Spleen (tissue), 11 donors: ENCODE results near the gene MORN3. TPM values are rescaled to one million over a fixed set of nuclear protein-coding genes. Genes with fewer than 3 reads are reported as not detected.

Experiments
- DNase-seq: peaks from one replicate; pipeline ENCODE4 v3.0.0-alpha.2; 2020
- H3K27ac ChIP-seq, 8 donors: fragments of 200-600 bp; sonication (generic) in 7 of 8; 1 replicate in 4 of 8; 2 replicates in 4 of 8; pipeline versions ENCODE4 v1.5.0 to v1.8.0; 2016 to 2021; ENCODE audit warnings: inconsistent platforms in 4 of 8, mild to moderate bottlenecking in 4 of 8, moderate library complexity in 1 of 8
- H3K27me3 ChIP-seq, 7 donors: fragments of 200-600 bp; sonication (generic) in 6 of 7; replicated peaks in 1 of 7; 1 replicate in 4 of 7; 2 replicates in 3 of 7; pipeline versions ENCODE4 v1.5.0 to v1.8.0; 2016 to 2021; ENCODE audit warnings: inconsistent platforms in 3 of 7, mild to moderate bottlenecking in 1 of 7
- H3K36me3 ChIP-seq, 6 donors: fragments of 200-600 bp; sonication (generic) in 5 of 6; 1 replicate in 4 of 6; 2 replicates in 2 of 6; pipeline versions ENCODE4 v1.5.0 to v1.8.0; 2016 to 2021; ENCODE audit warnings: inconsistent platforms in 2 of 6
- H3K4me1 ChIP-seq, 6 donors: fragments of 200-600 bp; sonication (generic) in 5 of 6; 1 replicate in 3 of 6; 2 replicates in 3 of 6; pipeline versions ENCODE4 v1.5.0 to v1.8.0; 2016 to 2021; ENCODE audit warnings: inconsistent platforms in 3 of 6
- H3K4me3 ChIP-seq, 8 donors: fragments of 200-600 bp; sonication (generic) in 7 of 8; 1 replicate in 4 of 8; 2 replicates in 4 of 8; pipeline versions ENCODE4 v1.5.0 to v1.8.0; 2016 to 2021; ENCODE audit warnings: inconsistent platforms in 4 of 8, mild to moderate bottlenecking in 4 of 8, moderate library complexity in 2 of 8
- H3K9me3 ChIP-seq, 8 donors: fragments of 200-600 bp; sonication (generic) in 7 of 8; 1 replicate in 4 of 8; 2 replicates in 4 of 8; pipeline versions ENCODE4 v1.5.0 to v1.8.0; 2016 to 2021; ENCODE audit warnings: inconsistent platforms in 4 of 8
- POLR2A ChIP-seq, 3 donors: fragments of 450-650 bp; IDR thresholded peaks; one replicate each; pipeline ENCODE4 v1.5.1; 2017; ENCODE audit warnings: antibody characterized with exemption in 3 of 3, mild to moderate bottlenecking in 1 of 3
- POLR2AphosphoS5 ChIP-seq, 3 donors: sonication (generic); formaldehyde crosslinking; IDR thresholded peaks; one replicate each; pipeline ENCODE4 v1.5.1; 2017; ENCODE audit warnings: antibody characterized with exemption in 3 of 3
- WGBS, 5 donors: extraction: QIAGEN DNeasy Blood & Tissue Kit in 3 of 5; methylation state at CpG; one replicate each; pipeline versions ENCODE4 v1.1.5 to v1.1.7; 2013 to 2018; 5-methylcytosine and 5-hydroxymethylcytosine counted together
- intact Hi-C: fragments of 100-400 bp; cut with DNase I; formaldehyde crosslinking; loops from one replicate; pipeline ENCODE4 v1.15.0; 2023; ENCODE audit warnings: low total_unique reads
- polyA plus RNA-seq, 3 donors: library from polyadenylated mRNA; stranded (reverse); fragments of 200-250 nt; gene quantifications; one replicate each; pipeline ENCODE4 v1.2.1, GENCODE V29; 2013
- total RNA-seq, 7 donors: library from RNA; depleted of rRNA in 3 of 7; stranded (reverse); fragments of >200 nt in 3 of 7; fragmentation: NEBNext Ultra II Directional in 4 of 7; extraction: Animal tissue kit (Norgen Biotek cat#: 25700) in 4 of 7; gene quantifications; one replicate each; pipeline versions ENCODE4 v1.1.0 to v1.2.1, GENCODE V29; 2016 to 2021
- TF ChIP-seq, protein P1 (sequence below), 11 experiments: fragments of 200-600 bp in 7 of 11; fragments of 450-650 bp in 4 of 11; sonication (generic) in 4 of 11; IDR thresholded peaks in 8 of 11; conservative IDR thresholded peaks in 3 of 11; 1 replicate in 7 of 11; 2 replicates in 4 of 11; pipeline versions ENCODE4 v1.4.0 to v1.8.0; 2016 to 2021; ENCODE audit warnings: antibody characterized with exemption in 11 of 11, inconsistent platforms in 4 of 11, mild to moderate bottlenecking in 1 of 11
- donor health status: healthy with polysubstance abuse.
- donor health status: DM: no; HTN: no; CAD: no; lungs with moderate emphysema.
- donor health status: DM: no; HTN: no; CAD: no.
- donor health status: Bipolar disorder and iron deficiency.
- donor health status: healthy.
- donor health status: DM: no; HTN: no; CAD: no.
- donor health status: DM: yes; HTN: yes; CAD: no.

MORN3 gene
- total and polyA plus RNA-seq, 10 donors = 0.17 to 2.5 (median 1.0) TPM; not detected in 1

DNA sequence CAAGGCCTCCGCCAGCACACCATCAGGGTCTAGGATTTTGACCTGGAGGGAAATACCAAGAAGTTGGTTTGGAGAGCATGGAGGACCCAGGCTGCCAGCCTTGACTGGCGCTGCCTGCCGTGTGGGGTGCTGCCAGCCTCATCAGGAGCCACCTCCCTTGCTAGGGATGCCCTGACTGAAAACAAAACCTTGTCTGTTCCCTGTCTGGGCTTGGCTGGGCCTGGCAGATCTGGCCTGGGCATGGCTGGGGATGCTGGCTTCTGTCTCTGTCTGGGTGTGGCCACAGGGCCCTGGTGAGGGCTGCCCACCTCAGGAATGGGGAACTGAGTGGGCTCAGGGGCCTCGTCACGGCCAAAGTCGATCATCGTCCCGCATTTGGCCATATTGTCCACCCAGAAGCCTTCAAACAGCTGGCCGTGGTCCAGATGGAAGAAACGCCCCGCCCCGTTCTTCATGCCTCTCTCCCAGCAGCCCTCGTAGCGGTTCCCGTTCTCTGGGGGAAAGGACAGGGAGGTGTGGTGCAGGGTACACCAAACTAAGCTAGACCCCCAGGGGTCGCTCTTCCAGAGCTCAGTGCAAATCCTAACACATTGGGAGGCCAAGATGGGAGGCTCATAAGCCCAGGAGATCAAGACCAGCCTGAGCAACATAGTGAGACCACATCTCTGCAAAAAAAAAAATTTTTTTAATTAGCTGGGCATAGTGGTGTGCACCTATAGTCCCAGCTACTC lies 16.5 kb downstream of the MORN3 start:
- Histone ChIP-seq H3K27me3 (no peaks in the 10 kb centered on the region), H3K36me3 (peaks cover 0 to 14% (median 0%) of the 10 kb centered on the region in 6 donors), H3K4me1 (peaks cover 0 to 54% (median 14%) of the 10 kb centered on the region in 6 donors), H3K9me3 (no peaks in the 10 kb centered on the region), H3K4me3 (no peak overlapping the region), H3K27ac (no peak overlapping the region)
- 75 to 93% (median 83%) methylated on average over 11 to 16 of the region's 16 CpGs for WGBS, 5 donors
- TF ChIP-seq, protein P1, sequence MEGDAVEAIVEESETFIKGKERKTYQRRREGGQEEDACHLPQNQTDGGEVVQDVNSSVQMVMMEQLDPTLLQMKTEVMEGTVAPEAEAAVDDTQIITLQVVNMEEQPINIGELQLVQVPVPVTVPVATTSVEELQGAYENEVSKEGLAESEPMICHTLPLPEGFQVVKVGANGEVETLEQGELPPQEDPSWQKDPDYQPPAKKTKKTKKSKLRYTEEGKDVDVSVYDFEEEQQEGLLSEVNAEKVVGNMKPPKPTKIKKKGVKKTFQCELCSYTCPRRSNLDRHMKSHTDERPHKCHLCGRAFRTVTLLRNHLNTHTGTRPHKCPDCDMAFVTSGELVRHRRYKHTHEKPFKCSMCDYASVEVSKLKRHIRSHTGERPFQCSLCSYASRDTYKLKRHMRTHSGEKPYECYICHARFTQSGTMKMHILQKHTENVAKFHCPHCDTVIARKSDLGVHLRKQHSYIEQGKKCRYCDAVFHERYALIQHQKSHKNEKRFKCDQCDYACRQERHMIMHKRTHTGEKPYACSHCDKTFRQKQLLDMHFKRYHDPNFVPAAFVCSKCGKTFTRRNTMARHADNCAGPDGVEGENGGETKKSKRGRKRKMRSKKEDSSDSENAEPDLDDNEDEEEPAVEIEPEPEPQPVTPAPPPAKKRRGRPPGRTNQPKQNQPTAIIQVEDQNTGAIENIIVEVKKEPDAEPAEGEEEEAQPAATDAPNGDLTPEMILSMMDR (IDR thresholded peaks at IDR 0.05 in 8 of 11, conservative IDR thresholded peaks at IDR 0.05 in 3 of 11) = no peak
- TF ChIP-seq POLR2A (IDR thresholded peaks at IDR 0.05) (no peak), POLR2AphosphoS5 (IDR thresholded peaks at IDR 0.05) (peak in 1 of 3 donors; percentile 20)
- DNase-seq = no peak
- intact Hi-C loops = no loop called here

DNA sequence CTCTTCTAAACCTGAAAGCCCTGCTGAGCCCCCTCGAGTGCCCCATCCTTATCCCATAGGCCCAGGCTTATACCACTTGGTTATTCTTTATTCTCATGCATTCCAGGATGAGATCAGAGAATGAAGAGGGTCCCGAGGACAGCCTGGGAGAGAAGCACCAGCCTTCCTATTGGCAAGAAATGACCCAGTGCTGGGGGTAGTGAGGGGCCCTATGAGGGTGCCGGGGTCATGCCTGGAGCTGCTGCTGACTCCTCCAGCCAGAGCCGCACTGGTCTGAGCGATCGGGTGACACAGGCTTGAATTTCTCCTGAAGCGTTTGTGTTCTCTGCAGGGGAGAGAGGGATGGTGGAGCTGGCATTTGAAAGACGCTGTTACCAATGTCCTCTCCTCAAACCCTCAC lies 18.1 kb downstream of the MORN3 start:
- no peaks in the 10 kb centered on the region for H3K27me3 ChIP-seq
- peaks cover 0 to 30% (median 0%) of the 10 kb centered on the region in 6 donors for H3K36me3 ChIP-seq
- peaks cover 0 to 48% (median 11%) of the 10 kb centered on the region in 6 donors for H3K4me1 ChIP-seq
- no peak for TF ChIP-seq POLR2AphosphoS5 (IDR thresholded peaks at IDR 0.05)
- TF ChIP-seq, protein P1 (IDR thresholded peaks at IDR 0.05 in 8 of 11, conservative IDR thresholded peaks at IDR 0.05 in 3 of 11) = no peak
- TF ChIP-seq POLR2A (IDR thresholded peaks at IDR 0.05) = no peak
- intact Hi-C loops = no loop called here
- WGBS, 5 donors = 78 to 91% (median 85%) methylated on average over 4 to 8 of the region's 8 CpGs
- H3K27ac ChIP-seq = peak overlapping the region in 1 of 8 donors; percentile 77
- no peak for DNase-seq
- no peak overlapping the region for H3K4me3 ChIP-seq
- no peaks in the 10 kb centered on the region for H3K9me3 ChIP-seq

DNA sequence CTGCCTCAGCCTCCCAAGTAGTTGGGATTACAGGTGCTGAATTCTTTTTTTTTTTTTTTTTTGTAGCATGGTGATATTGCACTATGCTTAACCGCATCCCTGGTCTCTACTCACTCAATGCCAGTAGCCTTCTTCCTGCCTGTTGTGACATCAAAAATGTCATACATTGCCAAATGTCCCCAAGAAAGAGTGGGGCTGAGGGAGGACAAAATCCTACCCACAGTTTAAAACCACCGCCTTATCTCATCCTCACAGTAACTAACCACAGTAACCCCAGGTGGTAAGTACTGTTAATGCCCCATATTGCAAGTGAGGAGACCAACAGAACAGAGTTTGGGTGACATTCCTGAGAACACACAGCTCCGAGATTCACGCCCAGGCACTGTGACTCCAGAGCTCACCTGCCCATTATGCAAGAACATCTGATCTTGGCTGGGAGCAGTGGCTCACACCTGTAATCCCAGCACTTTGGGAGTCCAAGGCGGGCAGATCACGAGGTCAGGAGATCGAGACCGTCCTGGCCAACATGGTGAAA lies 19.6 kb downstream of the MORN3 start:
- DNase-seq = no peak
- intact Hi-C loops = no loop called here
- H3K4me1 ChIP-seq = peaks cover 0 to 48% (median 11%) of the 10 kb centered on the region in 6 donors
- peak overlapping the region in 1 of 8 donors; percentile 19 for H3K4me3 ChIP-seq
- 60 to 80% (median 71%) methylated on average over 8 of the region's 8 CpGs for WGBS, 5 donors
- peaks cover 0 to 44% (median under 1%) of the 10 kb centered on the region in 6 donors for H3K36me3 ChIP-seq
- H3K27ac ChIP-seq = peak overlapping the region in 6 of 8 donors; percentile 30 to 83 (median 72)
- no peaks in the 10 kb centered on the region for H3K9me3 ChIP-seq
- no peaks in the 10 kb centered on the region for H3K27me3 ChIP-seq
- TF ChIP-seq, protein P1 (IDR thresholded peaks at IDR 0.05 in 8 of 11, conservative IDR thresholded peaks at IDR 0.05 in 3 of 11) = peak in 2 of 11 experiments; percentile 13 to 21
- TF ChIP-seq POLR2AphosphoS5 (IDR thresholded peaks at IDR 0.05) (peak in 1 of 3 donors; percentile 49), POLR2A (IDR thresholded peaks at IDR 0.05) (no peak)

DNA sequence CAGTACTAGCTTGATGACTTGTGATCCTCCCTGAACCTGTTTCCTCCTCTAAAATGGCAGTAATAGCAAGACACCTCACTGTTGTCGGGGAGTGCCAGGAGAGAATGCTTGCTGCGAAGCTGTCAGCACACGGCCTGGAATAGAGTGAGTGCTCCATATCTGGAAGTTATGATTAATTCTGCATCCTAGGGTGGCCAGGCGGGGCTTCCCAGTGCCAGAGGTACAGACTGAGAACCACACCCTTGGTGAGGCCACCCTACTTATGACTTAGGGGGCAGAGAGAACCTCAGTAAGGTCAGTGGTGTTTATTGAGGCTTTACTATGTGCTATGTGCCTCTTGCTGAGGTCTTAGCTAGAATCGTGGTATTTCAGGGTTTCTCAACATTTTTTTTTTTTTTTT lies 20.1 kb downstream of the MORN3 start:
- Histone ChIP-seq H3K36me3 (peaks cover 0 to 48% (median 3%) of the 10 kb centered on the region in 6 donors), H3K27me3 (no peaks in the 10 kb centered on the region), H3K4me1 (peaks cover 0 to 47% (median 11%) of the 10 kb centered on the region in 6 donors), H3K9me3 (no peaks in the 10 kb centered on the region), H3K27ac (peak overlapping the region in 5 of 8 donors; percentile 30 to 83 (median 74)), H3K4me3 (no peak overlapping the region)
- 52 to 74% (median 72%) methylated on average over 5 of the region's 5 CpGs for WGBS, 5 donors
- TF ChIP-seq, protein P1 (IDR thresholded peaks at IDR 0.05 in 8 of 11, conservative IDR thresholded peaks at IDR 0.05 in 3 of 11) = no peak
- TF ChIP-seq POLR2AphosphoS5 (IDR thresholded peaks at IDR 0.05) = no peak
- no peak for TF ChIP-seq POLR2A (IDR thresholded peaks at IDR 0.05)
- intact Hi-C loops = no loop called here
- DNase-seq = no peak
